Gastrocnemius medialis (tissue), 4 donors: ENCODE data around the gene GIT2.

Experiments
- POLR2A ChIP-seq, 2 donors: fragments of 450-650 bp; IDR thresholded peaks; one replicate each; pipeline ENCODE4 v1.6.1; 2017; ENCODE audit warnings: antibody characterized with exemption in 2 of 2, mild to moderate bottlenecking in 2 of 2, moderate library complexity in 2 of 2
- TF ChIP-seq, protein P1 (sequence below), 5 experiments: fragments of 450-650 bp in 3 of 5; fragments of 200-600 bp in 2 of 5; sonication (generic) in 2 of 5; IDR thresholded peaks in 4 of 5; conservative IDR thresholded peaks in 1 of 5; 1 replicate in 4 of 5; 2 replicates in 1 of 5; pipeline ENCODE4 v1.5.1; 2016 to 2019; ENCODE audit warnings: antibody characterized with exemption in 5 of 5, mild to moderate bottlenecking in 3 of 5, moderate library complexity in 3 of 5

DNA sequence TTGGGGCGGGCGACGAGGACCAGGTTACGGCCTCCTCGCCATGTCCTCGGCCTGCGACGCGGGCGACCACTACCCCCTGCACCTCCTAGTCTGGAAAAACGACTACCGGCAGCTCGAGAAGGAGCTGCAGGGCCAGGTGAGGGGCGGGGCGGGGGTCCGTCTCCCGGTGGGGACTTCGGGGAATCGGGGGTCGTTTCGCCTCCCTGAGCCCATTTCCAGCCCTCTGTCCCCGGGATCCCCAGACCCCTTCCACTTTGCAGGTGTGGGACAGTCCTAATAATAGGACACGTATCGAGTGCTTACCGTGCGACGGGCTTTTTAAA is 3.4 kb upstream of the GIT2 start:
- TF ChIP-seq, protein P1, sequence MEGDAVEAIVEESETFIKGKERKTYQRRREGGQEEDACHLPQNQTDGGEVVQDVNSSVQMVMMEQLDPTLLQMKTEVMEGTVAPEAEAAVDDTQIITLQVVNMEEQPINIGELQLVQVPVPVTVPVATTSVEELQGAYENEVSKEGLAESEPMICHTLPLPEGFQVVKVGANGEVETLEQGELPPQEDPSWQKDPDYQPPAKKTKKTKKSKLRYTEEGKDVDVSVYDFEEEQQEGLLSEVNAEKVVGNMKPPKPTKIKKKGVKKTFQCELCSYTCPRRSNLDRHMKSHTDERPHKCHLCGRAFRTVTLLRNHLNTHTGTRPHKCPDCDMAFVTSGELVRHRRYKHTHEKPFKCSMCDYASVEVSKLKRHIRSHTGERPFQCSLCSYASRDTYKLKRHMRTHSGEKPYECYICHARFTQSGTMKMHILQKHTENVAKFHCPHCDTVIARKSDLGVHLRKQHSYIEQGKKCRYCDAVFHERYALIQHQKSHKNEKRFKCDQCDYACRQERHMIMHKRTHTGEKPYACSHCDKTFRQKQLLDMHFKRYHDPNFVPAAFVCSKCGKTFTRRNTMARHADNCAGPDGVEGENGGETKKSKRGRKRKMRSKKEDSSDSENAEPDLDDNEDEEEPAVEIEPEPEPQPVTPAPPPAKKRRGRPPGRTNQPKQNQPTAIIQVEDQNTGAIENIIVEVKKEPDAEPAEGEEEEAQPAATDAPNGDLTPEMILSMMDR (IDR thresholded peaks at IDR 0.05 in 4 of 5, conservative IDR thresholded peaks at IDR 0.05 in 1 of 5): no peak
- no peak for TF ChIP-seq POLR2A (IDR thresholded peaks at IDR 0.05)
